HG03060 (cell line): ENCODE data around the gene LARP7.
A peak's percentile ranks its signal among the peaks of the same experiment; 100 is the strongest.
"Not testable (repeated sequence)": the region's sequence is repeated elsewhere in the genome, so short reads cannot be mapped to it uniquely, and the experiment has no call there.

Experiments
- ATAC-seq: cut with Tn5 transposase; IDR thresholded peaks from one replicate; pipeline ENCODE4 v1.9.1; 2021; ENCODE audit warnings: low read depth, moderate number of reproducible peaks; ENCODE audit not compliant: unreplicated experiment

The LARP7 gene

DNA sequence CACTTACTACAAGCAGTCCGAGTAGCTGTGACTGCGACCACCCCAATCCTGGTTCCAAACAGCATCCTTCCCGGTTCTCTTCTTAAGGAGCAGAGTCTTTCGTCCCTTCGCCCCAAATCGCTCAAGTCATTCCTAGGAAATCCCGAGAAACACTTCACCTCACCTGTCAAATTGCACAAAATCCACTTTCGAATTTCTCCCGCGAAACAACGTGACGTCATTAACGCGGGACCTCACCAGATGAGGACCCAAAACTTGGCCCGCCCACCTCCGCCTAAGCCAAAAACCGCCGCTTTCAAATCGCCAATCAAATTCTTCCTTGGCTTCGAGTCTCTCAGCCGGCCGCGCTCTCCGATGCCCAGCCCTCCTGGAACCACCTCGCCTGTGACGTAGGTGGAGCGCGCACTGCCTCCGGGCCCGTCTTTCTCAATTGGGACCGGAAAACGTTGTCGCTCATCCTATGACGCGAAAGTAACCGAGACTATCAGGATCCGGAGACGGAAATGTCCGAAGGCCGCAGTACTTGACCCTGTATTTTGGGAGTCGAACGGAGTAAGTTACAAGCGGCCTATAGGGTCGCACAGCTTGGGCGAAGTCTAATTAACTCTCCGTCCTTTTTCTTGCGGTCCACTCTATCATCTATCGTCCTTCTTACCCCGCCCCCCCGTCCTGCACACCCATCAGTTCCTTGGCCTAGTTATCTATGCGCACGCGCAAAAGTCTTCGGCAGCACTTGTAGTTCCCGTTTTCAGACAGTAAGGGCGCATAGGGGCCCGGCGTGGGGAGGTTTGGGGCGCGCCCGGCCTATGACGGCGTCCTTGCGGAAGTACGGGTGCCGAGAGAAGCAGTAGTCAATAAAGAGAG lies at the start of gene LARP7, which contains the start of gene ZGRF1:
TSS of gene LARP7 (plus strand) at position 456 of the 864 bp plus-strand sequence. CDS start 7,527 bp downstream, outside the sequence.
TSS of gene ZGRF1 (minus strand) at position 222 of the 864 bp plus-strand sequence. CDS start 3,733 bp downstream, outside the sequence.
- ATAC-seq, result peak; percentile 66

DNA sequence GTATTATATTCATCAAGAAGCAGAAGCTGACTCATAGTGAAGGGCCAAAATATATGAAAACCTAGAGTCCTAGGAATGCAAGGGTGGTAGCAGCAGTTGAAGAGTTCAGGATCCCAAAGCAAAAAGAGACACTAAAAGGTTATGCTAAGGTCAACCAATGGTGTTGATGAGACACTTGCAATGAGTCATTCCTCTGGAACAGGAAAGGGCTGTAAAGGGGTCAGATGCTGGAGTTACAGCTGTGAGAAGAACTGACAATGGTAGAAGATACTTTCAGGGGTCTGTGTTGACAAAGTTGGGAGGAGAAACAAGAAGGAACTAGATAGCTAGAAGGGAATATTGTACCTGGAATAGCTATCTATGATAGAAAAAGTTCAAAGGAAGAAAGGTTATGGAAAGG lies 47.7 kb upstream of the LARP7 start:
- no peak for ATAC-seq

DNA sequence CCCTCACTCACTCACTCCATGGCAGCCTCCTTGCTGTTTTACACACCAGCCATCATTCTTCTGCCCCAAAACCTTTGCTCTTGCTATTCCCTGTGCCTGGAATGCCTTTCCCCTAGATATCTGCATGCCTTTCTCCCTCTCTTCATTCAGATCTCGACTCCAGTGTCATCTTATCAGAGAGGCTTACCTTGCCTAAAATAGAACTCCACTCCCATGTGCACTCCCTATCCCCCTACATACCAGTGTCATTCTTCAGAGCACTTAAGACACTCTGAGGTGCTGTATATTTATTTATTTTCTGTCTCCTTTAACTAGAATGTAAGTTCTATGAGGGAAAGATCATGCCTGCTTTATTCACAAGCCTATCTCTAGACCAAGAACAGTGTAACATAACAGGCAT lies 45.4 kb upstream of the LARP7 start:
- no peak for ATAC-seq

DNA sequence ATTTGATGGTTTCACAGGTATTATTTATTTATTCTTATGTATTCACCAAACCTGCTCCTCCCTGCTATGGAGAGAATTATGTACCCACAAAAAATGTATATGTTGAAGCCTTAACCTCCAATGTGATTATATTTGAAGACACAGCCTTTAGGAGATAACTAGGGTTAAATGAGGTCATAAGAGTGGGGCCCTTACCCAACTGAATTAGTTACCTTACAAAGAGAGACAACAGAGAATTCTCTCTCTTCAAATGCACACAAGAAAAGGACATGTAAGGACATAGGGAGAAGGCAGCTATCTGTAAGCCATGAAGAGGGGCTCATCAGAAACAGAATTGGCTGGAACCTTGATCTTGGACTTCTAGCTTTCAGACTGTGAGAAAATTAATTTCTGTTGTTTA lies 44.2 kb upstream of the LARP7 start:
- ATAC-seq, result no peak

DNA sequence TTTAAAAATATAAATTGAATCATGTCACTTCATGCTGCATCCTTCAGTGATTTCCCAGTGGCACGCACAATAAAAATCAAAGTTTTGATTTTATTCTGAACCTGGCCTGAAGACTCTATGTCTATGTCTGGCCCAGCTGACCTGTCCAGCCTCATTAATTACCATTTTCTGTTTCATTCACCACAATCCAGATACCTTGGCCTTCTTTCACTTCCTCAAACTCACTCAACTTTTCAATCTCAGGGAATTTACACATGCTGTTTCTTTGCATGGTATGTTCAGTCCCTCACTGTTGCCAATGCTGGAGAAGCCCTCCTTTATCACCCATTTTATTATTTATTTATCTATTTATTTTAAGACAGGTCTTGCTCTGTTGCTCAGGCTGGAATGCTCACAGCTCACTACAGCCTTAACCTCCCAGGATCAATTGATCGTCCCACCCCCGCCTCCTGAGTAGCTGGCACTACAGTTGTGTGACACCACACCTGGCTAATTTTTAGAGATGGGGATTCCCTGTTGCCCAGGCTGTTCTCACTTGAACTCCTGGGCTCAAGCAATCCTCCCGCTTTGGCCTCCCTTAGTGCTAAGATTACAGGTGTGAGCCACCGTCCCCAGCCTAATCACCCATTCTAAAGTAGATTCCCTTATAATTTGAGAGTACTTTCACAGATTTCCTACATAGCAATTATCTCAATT lies 43.4 kb upstream of the LARP7 start:
- ATAC-seq, result no peak

DNA sequence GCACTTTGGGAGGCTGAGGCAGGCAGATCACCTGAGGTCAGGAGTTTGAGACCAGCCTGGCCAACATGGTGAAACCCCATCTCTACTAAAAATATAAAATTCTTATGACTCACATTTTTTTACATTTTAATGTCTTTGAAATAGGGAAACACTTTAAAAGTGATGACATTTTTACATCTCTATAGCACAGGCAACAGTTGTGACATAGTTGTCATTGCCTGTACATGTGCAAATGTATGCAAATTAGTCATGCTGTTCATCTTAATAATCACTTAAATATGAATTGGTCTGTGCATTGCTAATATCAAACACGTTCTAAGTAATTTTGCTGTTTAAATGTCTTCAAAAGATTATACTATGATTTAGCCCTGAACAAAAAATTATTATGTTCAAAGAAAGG lies 42.0 kb upstream of the LARP7 start:
- no peak for ATAC-seq

DNA sequence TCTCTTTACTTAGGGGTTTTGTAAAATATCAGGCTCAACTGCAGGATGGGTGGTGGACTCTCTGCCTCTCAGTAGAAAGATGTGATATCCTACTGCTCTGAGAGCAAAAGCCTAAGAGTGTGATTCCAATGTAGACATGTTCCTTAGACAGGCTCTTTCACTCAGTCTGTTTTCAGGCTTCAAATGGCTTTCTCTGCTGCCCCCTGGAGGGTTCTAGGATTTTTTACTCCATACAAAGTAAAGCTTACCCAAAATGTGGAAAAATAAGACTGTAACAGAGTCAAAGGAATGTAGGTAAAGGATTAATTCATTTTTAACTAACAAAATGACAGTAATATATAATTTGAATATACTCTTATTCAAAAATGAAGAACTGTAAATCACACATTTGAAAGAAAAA lies 32.4 kb upstream of the LARP7 start:
- peak; percentile 68 for ATAC-seq

DNA sequence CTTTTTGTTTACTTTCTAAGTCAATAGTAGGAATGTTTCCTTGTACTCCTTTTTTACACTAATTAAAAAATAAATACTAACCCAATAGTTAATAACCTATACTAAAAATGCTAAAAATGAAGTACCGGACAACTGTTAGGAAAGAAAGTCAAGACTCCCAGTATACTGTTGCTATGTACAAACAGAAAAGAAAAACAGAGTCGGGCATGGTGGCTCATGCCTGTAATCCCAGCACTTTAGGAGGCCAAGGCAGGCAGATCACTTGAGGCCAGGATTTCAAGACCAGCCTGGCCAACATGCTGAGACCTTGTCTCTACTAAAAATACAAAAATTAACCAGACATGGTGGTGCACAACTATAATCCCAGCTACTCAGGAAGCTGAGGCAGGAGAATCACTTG lies 24.1 kb upstream of the LARP7 start:
- not testable (repeated sequence) for ATAC-seq

DNA sequence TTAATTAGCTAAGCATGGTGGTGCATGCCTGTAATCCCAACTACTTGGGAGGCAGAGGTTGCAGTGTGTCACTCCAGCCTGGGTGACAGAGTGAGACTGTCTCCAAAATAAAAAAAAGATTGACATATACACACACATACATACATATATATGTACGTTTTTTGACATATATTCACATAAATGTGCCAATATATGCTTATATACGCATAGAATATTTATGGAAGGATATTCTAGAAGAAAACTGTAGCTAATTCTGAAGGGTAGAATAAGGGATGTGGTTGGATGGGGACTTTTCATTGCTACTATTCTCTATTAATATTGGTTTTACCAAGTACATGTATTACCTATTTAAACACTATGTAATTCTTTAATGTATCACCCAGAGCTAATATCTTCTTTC lies 20.0 kb upstream of the LARP7 start:
- no peak for ATAC-seq

DNA sequence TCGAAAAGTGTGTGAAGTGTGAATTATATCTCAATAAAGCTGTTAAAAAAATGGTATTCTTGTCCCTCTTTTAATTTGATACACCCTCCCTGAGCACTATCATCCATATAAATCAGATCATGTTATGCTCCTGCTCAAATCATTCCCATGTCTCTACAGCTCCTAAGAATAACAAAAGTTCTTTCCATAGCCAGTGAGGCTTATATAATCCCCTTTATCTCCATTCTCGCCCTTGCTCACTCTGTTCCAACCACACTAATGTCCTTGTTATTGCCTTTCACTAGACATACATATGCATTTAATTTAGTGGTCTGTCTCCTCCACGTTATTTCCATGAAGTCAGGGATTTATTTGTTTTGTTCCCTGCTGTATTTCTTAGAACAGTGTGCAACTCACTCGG lies 10.7 kb upstream of the LARP7 start:
- ATAC-seq, result no peak

DNA sequence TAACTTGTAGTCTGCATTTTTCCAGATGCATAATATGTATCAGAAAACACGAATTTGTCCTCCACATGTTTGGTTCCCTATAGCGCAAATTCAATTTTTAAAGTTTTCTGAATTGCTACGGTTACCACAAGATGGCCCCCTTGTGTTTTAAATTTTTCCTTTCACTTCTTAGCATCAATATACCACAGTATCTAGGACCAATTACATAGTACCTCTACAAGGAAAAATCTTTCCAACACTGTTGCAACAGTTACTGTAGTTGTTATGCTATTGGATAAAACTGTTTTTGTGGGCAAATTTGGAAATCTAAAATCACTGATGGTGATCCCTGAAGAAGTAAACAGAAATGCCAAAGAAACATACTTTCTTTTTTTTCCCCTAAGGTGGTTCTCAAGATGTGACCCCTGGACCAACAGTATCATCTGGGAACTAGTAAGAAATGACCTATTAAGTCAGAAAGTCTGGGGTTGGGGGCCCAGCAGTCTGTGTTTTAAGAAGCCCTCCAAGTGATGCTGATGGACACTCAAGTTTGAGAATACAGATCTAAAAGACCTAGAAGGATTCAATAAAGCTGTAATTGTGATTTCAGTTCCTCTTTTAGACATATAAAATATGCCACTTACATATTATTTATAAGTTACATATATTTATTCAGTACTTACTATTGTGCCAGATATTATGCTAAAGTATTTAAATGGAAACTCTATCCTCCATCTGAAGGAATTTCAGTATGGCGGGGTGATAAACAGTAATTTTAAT lies 3.3 kb upstream of the LARP7 start:
- ATAC-seq, result no peak

DNA sequence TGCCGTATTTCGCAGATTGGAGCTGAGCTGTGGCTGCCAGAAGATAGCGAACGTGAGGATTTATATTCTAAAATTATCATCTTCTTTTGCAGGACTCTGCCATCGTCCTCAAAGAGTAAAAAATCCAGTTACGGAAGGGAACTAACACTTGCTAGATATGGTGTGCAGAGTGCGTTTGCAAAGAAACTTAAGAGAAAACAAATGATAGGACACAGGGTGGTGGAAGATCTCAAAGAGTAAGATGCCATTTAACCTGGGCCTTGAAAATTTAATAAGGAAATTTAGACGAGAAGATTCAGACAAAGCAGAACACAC lies 566 bp downstream of the LARP7 start:
- ATAC-seq, result no peak

DNA sequence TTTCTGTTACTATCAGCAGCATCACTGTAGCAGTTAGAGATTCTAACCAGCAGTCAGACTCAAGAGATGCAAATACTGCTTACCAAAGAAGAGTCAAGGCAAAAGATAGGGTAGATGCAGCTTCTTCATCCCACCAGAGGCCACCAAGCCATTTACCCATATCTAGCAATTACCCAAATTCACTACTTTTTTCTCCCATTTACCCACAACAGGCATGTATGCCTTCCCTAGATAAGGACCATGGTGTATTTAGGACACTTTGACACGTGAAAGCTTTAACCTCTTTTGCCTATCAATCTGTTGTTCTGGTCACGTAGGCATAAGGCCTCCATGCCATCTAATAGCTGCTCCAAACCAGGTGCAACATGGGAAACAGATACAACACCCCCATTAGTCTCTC lies 5.6 kb downstream of the LARP7 start:
- ATAC-seq, result no peak

DNA sequence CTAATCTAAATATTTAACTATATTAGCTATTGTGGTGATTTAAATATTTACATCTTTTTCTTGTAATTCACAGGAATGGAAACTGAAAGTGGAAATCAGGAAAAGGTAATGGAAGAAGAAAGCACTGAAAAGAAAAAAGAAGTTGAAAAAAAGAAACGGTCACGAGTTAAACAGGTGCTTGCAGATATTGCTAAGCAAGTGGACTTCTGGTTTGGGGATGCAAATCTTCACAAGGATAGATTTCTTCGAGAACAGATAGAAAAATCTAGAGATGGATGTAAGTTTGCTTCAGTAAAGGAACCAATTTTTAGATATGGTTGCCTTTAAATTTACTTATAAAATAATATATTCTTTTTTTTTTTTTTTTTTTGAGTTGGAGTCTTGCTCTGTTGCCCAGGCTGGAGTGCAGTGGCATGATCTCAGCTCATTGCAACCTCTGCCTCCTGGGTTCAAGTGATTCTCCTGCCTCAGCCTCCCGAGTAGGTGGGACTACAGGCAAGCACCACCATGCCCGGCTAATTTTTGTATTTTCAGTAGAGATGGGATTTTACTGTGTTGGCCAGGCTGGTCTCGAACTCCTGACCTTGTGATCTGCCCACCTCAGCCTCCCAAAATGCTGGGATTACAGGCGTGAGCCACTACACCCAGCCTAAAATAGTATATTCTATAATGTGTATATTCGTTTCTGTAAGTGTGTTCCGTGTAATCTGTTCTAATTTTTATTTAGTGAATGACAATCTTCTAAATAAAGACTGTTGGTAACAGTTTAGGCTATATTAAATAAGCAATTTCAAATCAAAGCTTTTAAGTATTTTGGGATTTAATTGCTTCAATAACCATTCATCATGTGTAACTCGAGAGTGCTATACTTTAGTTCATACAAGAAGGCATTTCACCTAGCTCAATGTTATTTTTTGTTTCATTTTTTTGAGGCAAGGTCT lies 7.9 kb downstream of the LARP7 start:
- not testable (repeated sequence) for ATAC-seq

DNA sequence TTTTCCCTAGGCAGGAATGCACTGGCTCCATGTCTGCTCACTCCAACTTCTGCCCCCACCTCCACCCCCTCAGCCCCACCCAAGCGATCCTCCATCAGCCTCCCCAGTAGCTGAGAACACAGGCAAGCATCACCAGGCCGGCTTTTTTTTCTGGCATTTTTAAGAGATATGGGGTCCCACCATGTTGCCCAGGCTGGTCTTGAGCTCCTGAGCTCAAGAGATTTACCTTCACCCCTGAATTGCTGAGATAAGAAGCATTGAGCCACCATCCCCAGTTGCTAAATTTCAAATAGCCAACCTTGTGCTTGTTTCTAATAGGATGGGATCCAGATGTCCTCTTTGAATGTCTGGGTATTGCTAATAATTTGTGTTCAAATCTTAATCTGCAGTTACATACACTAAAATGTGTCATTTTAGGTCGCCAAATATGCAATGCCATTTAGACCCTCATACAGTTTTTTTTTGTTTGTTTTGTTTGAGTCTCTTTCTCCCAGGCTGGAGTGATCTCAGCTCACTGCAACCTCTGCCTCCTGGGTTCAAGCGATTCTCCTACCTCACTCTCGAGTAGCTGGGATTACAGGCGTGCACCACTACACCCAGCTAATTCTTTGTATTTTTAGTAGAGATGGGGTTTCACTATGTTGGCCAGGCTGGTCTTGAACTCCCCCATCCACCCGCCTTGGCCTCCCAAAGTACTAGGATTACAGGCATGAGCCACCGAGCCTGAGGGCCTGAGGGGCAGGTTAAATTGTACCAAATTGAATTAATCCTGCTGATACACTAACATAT lies 8.8 kb downstream of the LARP7 start:
- ATAC-seq, result no peak

DNA sequence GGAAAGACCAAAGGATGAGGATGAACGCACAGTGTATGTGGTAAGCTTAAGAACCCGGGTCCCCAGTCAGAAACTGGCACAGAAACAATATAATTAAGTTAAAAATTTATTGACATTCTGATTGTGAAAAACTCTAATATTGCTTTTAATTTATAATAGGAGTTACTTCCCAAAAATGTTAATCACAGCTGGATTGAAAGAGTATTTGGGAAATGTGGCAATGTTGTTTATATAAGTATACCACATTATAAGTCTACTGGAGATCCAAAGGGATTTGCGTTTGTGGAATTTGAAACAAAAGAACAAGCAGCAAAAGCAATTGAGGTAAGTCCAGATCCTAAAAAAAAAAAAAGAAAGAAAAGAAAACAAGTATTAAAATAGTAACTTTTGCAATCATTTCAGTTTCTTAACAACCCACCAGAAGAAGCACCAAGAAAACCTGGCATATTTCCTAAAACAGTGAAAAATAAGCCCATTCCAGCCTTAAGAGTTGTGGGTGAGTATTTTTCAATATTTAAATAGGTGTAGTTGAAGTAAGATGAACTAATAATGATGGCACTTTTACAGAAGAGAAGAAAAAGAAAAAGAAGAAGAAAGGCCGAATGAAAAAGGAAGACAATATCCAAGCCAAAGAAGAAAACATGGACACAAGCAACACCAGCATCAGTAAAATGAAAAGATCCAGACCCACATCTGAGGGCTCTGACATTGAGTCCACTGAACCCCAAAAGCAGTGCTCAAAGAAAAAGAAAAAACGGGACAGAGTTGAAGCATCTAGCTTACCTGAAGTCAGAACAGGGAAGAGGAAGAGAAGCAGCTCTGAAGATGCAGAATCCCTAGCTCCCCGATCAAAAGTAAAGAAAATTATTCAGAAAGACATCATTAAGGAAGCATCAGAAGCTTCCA lies 9.9 kb downstream of the LARP7 start:
- no peak for ATAC-seq

DNA sequence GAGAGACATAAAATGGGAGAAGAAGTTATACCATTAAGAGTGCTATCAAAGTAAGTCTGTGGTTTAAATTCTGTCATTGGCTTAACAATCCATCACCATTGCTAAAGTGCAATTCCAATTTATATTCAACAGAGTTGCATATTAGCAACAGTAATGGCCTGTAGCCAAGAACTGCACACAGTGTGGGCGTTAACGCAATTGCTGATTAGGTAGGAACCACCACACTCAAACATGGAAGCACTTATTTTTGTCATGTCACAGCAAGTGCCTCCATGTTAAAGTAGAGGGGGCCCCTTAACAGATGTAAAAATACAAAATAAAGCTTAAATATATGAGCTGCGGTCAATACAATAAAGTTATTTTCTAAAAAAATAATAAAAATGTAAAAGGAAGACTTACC lies 10.8 kb downstream of the LARP7 start:
- ATAC-seq, result no peak

DNA sequence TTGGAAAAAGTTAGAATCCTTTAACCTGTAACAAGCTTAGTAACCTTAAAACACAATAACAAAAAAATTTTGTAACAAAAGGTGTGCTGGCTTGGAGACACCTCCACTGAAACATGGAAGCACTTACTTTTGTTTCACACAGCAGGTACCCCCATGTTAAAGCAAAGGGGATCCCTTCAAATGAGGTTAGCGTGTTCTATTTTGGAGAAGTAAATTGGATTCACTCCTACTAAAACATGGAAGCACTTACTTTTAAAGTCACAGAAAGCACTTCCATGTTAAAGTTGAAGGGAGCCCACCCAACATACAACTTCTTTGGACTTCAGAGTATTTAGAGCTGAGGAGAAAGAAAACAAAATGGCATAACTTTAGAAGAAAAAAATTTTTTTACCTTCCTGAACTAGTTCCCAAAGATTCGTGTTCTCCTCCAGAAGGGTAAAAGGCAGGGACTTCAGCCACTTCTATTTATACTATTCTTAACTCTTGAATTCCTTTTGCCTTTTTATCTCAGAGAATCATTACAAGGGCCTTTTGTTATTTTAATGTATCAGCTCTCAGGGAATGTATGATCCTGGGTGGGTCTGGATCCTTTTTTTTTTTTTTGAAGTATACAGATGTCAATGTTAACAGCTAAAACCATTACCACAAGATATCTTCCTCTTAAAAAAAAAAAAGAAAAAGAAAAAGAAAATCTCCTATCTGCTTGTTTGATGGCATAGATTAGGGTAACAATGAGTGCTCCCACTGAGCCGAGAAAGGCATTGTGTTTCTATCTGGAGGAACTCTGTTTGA lies 11.5 kb downstream of the LARP7 start:
- no peak for ATAC-seq
